ENCODE data around the gene NHLRC2.

The NHLRC2 gene

DNA sequence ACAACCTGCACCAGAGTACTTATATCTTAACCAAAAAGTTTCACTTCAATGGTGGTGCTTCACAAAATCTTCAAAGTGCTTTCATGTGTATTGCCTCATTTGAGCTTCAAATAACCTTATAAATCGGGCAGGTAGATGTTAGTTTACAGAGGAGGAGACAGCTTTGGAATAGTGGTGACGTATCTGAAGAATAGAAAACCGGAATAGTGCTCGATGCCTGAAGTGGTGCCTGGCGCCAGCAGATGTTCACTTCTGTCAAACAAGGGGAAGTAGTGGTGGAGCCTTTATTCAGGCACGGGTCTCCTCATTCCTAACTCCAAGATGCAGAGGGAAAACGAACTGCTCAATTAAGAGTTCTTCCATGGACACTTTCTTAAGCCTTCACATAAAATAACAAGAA lies 58.1 kb downstream of the NHLRC2 start:
- H3F3A ChIP-seq (ENCODE audit: insufficient read depth, low read length): no peaks in the 10 kb centered on the region
- H3K4me2 ChIP-seq (ENCODE audit: low read depth, low read length): no peak overlapping the region
- H3K9ac ChIP-seq (ENCODE audit: low read length): no peak overlapping the region
- no peaks in the 10 kb centered on the region for H3K27me3 ChIP-seq (replicated peaks; ENCODE audit: insufficient read depth, low read length)
- TF ChIP-seq EZH2 (optimal IDR thresholded peaks at IDR 0.05; ENCODE audit: low read depth, low read length) (no peak), EZH2phosphoT487 (IDR thresholded peaks at IDR 0.05; ENCODE audit: low read length) (no peak)
- TF ChIP-seq, protein P1, sequence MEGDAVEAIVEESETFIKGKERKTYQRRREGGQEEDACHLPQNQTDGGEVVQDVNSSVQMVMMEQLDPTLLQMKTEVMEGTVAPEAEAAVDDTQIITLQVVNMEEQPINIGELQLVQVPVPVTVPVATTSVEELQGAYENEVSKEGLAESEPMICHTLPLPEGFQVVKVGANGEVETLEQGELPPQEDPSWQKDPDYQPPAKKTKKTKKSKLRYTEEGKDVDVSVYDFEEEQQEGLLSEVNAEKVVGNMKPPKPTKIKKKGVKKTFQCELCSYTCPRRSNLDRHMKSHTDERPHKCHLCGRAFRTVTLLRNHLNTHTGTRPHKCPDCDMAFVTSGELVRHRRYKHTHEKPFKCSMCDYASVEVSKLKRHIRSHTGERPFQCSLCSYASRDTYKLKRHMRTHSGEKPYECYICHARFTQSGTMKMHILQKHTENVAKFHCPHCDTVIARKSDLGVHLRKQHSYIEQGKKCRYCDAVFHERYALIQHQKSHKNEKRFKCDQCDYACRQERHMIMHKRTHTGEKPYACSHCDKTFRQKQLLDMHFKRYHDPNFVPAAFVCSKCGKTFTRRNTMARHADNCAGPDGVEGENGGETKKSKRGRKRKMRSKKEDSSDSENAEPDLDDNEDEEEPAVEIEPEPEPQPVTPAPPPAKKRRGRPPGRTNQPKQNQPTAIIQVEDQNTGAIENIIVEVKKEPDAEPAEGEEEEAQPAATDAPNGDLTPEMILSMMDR (IDR thresholded peaks at IDR 0.05; ENCODE audit: low read length): no peak
- no peaks in the 10 kb centered on the region for H3K79me2 ChIP-seq (ENCODE audit: low read length)
- no peaks in the 10 kb centered on the region for H3K9me2 ChIP-seq (replicated peaks; ENCODE audit: insufficient read depth, low read length)
- no peaks in the 10 kb centered on the region for H3K4me1 ChIP-seq (ENCODE audit: low read length)
- H2AFZ ChIP-seq (ENCODE audit: low read length): no peak overlapping the region
- no peaks in the 10 kb centered on the region for H3K9me3 ChIP-seq (replicated peaks; ENCODE audit: insufficient read depth, low read length)
- H3K27ac ChIP-seq (ENCODE audit: low read length): no peak overlapping the region
- no peak for DNase-seq
- no peaks in the 10 kb centered on the region; the same call in 1 of the 2 replicates for H4K20me1 ChIP-seq (ENCODE audit: insufficient read depth, low read length)
- H3K4me3 ChIP-seq (ENCODE audit: low read length): no peak overlapping the region
- no peaks in the 10 kb centered on the region for H3K36me3 ChIP-seq (replicated peaks; ENCODE audit: insufficient read depth, low read length)

DNA sequence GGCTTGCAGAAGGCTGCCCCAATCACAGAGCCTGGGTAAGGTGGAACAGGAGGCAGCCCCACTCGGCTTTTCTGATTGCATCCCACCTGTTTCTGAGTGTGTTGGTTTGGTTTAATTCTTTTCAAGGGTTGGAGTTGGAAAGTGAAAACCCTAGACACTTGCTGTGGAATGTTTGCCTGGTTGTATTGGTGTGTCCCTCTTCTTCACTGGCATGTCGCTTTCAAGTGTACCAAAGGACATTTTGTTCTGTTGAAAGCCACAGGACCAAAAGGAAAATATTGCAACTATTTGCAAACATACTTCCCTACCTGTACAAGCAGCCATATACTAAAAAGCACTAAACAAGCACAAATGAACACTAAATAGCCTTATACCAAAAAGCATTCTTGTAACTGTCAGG lies 60.5 kb downstream of the NHLRC2 start:
- Histone ChIP-seq H3K9me3 (replicated peaks; ENCODE audit: insufficient read depth, low read length) (no peaks in the 10 kb centered on the region), H3K79me2 (ENCODE audit: low read length) (no peaks in the 10 kb centered on the region), H3K4me3 (ENCODE audit: low read length) (no peak overlapping the region), H3K4me2 (ENCODE audit: low read depth, low read length) (no peak overlapping the region), H2AFZ (ENCODE audit: low read length) (no peak overlapping the region), H3K9ac (ENCODE audit: low read length) (no peak overlapping the region), H3K27ac (ENCODE audit: low read length) (no peak overlapping the region), H3F3A (ENCODE audit: insufficient read depth, low read length) (no peaks in the 10 kb centered on the region), H3K27me3 (replicated peaks; ENCODE audit: insufficient read depth, low read length) (no peaks in the 10 kb centered on the region), H3K4me1 (ENCODE audit: low read length) (no peaks in the 10 kb centered on the region), H3K9me2 (replicated peaks; ENCODE audit: insufficient read depth, low read length) (no peaks in the 10 kb centered on the region), H3K36me3 (replicated peaks; ENCODE audit: insufficient read depth, low read length) (no peaks in the 10 kb centered on the region), H4K20me1 (ENCODE audit: insufficient read depth, low read length) (no peaks in the 10 kb centered on the region; the same call in 1 of the 2 replicates)
- TF ChIP-seq EZH2 (optimal IDR thresholded peaks at IDR 0.05; ENCODE audit: low read depth, low read length): no peak
- no peak for TF ChIP-seq EZH2phosphoT487 (IDR thresholded peaks at IDR 0.05; ENCODE audit: low read length)
- TF ChIP-seq, protein P1 (IDR thresholded peaks at IDR 0.05; ENCODE audit: low read length): no peak
- DNase-seq: no peak

DNA sequence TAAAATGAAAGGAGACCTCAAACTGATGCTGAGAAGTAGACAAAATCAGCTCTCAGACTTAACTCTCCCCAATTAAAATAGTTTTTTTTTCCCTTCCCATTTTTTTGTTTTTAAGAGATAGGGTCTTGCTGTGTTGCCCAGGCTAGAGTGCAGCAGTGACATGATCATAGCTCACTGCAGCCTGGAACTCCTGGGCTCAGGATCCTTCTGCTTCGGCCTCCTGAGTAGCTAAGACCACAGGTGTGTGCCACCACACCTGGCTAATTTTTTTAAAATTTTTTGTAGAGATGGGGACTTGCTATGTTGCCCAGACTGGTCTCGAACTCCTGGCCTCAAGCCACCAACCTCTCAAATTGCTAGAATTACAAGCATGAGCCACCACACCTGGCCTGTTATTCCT lies 61.1 kb downstream of the NHLRC2 start:
- no peaks in the 10 kb centered on the region for H3F3A ChIP-seq (ENCODE audit: insufficient read depth, low read length)
- H3K9me2 ChIP-seq (replicated peaks; ENCODE audit: insufficient read depth, low read length): no peaks in the 10 kb centered on the region
- H3K79me2 ChIP-seq (ENCODE audit: low read length): no peaks in the 10 kb centered on the region
- DNase-seq: no peak
- H3K9me3 ChIP-seq (replicated peaks; ENCODE audit: insufficient read depth, low read length): no peaks in the 10 kb centered on the region
- TF ChIP-seq, protein P1 (IDR thresholded peaks at IDR 0.05; ENCODE audit: low read length): no peak
- TF ChIP-seq EZH2phosphoT487 (IDR thresholded peaks at IDR 0.05; ENCODE audit: low read length) (no peak), EZH2 (optimal IDR thresholded peaks at IDR 0.05; ENCODE audit: low read depth, low read length) (no peak)
- no peaks in the 10 kb centered on the region for H3K36me3 ChIP-seq (replicated peaks; ENCODE audit: insufficient read depth, low read length)
- H2AFZ ChIP-seq (ENCODE audit: low read length): no peak overlapping the region
- H3K4me3 ChIP-seq (ENCODE audit: low read length): no peak overlapping the region
- no peaks in the 10 kb centered on the region for H3K27me3 ChIP-seq (replicated peaks; ENCODE audit: insufficient read depth, low read length)
- no peak overlapping the region for H3K27ac ChIP-seq (ENCODE audit: low read length)
- H3K4me1 ChIP-seq (ENCODE audit: low read length): no peaks in the 10 kb centered on the region
- no peak overlapping the region for H3K9ac ChIP-seq (ENCODE audit: low read length)
- no peaks in the 10 kb centered on the region; the same call in 1 of the 2 replicates for H4K20me1 ChIP-seq (ENCODE audit: insufficient read depth, low read length)
- H3K4me2 ChIP-seq (ENCODE audit: low read depth, low read length): no peak overlapping the region

Data from MM.1S (cell line).